ENCODE measurements around the gene PCSK5.
"Not testable (repeated sequence)": the region's sequence is repeated elsewhere in the genome, so short reads cannot be mapped to it uniquely, and the experiment has no call there.

The PCSK5 gene

GRCh38 chr9:76323490-76323889 lies 433.0 kb downstream of the PCSK5 start:
- no peak for FAIRE-seq

DNA sequence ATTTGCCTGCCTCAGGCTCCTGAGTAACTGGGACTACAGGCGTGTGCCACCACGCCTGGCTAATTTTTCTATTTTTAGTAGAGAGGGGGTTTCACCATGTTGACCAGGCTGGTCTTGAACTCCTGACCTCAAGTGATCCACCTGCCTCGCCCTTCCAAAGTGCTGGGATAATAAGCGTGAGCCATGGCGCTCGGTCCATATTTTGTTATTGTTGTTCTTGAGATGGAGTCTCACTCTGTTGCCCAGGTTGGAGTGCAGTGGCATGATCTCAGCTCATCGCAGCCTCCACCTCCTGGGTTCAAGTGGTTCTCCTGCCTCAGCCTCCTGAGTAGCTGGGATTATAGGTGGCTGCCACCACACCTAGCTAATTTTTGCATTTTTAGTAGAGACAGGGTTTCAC lies 433.6 kb downstream of the PCSK5 start:
- not testable (repeated sequence) for FAIRE-seq

GRCh38 chr9:76330034-76330433 lies 439.6 kb downstream of the PCSK5 start:
- no peak for FAIRE-seq

DNA sequence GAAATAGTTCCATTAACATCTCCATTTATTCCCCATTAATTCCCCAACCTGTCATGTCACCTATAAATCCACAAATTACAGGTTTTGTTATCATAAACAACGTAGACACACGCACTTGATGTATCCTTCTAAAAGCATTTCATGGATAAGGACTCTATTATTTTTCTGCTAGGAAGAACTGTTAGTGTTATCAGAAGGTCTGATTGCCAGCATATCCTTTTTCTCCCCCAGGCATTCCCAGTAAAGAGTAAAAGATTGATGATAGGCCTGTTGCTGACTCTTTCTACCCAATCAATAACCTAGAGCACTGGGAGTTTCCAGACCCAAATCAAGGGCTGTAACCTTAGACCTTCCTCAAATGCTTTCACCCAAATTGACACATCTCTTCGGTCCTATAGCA lies 442.9 kb downstream of the PCSK5 start:
- no peak for FAIRE-seq

- FAIRE-seq, result no peak
These were observed 443.5 kb downstream of the PCSK5 start for GRCh38 chr9:76333964-76334363.

DNA sequence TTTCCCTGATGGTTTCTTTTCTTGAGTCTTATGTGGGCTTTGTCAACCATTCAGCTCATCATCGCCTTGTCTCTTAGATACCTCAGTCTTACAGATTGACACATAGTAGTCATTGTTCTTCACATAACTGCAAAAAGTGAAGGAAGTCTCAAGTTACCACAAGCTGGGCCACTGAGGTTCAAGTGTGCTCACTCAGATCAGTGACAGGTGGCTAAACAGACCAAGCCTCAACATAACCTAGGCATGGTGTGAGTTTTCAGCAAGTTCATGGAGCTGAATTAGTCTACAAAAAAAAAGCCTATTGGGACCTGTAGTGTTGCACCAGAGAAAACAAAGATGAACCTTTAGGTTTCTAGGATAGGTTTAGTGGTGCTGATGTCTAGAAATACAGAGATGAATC lies 445.6 kb downstream of the PCSK5 start:
- FAIRE-seq, result no peak

- no peak for FAIRE-seq
These were observed 447.9 kb downstream of the PCSK5 start for GRCh38 chr9:76338418-76338817.

DNA sequence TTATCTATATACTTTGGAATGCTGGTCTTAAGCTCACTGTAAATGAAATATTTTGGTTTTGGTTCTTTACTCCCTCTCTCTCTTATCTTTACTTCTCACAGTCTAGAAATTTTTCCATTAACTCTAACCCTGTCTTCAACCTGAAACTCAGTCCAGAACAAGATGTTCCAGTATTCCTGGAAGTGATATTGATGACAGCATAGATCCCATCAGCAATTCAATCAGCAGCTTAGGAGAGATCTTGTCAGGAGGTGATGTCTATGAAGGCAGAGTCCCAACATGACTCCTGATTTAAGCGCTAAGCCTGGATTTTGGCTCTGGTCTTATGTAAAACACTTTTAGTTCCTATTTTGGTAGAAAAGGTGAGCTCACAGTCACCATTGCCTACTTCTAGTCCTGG lies 451.1 kb downstream of the PCSK5 start:
- FAIRE-seq, result no peak

DNA sequence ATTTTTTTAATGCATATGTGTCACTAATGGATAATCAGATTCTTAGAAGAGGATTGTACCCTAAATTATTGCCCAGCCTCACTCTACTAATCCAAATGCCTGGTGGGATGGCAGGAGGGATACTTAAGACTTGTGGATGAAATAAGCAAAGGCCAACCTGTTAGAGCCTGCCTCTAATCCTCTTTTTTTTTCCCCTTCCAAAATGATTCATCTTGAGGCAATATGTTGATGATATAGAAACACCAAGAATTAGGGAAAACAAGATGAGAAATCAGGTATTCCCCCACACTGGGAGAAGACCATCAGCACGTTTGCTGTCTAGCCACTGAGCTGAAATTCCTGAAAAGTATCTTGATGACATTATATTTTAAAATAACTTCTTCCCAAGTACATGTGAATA lies 451.7 kb downstream of the PCSK5 start:
- no peak for FAIRE-seq

GRCh38 chr9:76342858-76343257 lies 452.4 kb downstream of the PCSK5 start:
- FAIRE-seq, result no peak

DNA sequence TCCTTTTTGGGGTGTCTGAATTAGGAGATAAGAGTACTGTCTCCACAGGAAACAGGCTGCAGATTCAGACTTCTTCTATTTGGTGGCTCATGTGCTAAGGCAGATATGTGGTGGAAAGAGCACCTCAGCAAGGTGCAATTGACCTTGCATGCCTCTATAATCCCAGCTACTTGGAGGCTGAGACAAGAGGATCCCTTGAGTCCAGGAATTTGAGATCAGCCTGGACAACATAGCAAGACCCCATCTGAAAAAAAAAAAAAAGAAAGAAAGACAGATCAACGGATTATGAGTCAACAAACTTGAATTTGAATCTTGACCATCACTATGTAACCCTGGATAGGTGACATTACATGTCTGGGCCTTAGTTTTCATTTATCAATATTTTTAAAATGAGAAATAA lies 459.4 kb downstream of the PCSK5 start:
- no peak for FAIRE-seq

- no peak for FAIRE-seq
These were observed 460.5 kb downstream of the PCSK5 start for GRCh38 chr9:76351006-76351405.

DNA sequence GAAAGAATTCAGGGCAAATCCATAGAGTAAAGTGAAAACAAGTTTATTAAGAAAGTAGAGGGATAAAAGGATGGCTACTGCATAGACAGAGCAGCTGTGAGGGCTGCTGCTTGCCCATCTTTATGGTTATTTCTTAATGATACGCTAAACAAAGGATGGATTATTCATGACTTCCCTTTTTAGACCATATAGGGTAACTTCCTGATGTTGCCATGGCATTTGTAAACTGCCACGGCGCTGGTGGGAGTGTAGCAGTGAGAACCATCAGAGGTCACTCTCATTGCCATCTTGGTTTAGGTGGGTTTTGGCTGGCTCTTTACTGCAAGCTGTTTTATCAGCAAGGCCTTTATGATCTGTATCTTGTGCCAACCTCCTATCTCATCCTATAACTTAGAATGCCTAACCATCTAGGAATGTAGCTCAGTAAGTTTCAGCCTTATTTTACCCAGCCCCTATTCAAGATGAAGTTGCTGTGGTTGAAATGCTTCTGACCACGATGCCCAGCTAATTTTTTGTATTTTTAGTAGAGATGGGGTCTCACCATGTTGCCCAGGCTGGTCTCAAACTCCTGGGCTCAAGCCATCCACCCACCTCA lies 461.6 kb downstream of the PCSK5 start:
- FAIRE-seq, result no peak

- no peak for FAIRE-seq
These were observed 462.8 kb downstream of the PCSK5 start for GRCh38 chr9:76353280-76353679.

GRCh38 chr9:76354221-76354620 lies 463.7 kb downstream of the PCSK5 start:
- FAIRE-seq, result no peak

- FAIRE-seq, result no peak
These were observed 465.4 kb downstream of the PCSK5 start for GRCh38 chr9:76355886-76356285.

- FAIRE-seq, result no peak
These were observed 467.1 kb downstream of the PCSK5 start for GRCh38 chr9:76357555-76357954.

GRCh38 chr9:76358628-76359280 lies 468.3 kb downstream of the PCSK5 start:
- FAIRE-seq, result no peak

- FAIRE-seq, result no peak
These were observed 468.9 kb downstream of the PCSK5 start for GRCh38 chr9:76359365-76359764.

- FAIRE-seq, result no peak
These were observed 469.3 kb downstream of the PCSK5 start for GRCh38 chr9:76359766-76360165.

DNA sequence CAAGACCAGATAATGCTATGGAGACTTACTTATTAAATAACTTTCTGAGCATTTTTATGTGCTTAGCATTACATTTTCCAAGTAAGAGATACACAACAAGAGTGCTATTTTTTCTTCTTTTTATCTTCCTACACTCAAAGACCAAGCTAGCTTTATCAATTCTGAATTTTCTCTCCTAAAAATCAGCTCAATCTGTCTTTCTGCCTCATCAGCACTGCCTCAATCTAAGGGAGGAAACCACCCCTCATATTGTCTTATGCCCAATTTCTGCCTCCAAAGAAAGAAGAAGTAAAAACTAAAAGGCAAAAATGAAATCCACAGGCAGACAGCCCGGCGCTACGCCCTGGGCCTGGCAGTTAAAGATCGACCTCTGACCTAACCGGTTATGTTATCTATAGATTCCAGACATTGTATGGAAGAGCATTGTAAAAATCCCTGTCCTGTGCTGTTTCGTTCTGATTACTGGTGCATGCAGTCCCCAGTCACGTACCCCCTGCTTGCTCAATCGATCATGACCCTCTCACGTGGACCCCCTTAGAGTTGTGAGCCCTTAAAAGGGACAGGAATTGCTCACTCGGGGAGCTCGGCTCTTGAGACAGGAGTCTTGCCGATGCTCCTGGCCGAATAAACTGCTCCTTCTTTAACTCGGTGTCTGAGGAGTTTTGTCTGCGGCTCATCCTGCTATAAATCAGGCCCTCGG lies 472.0 kb downstream of the PCSK5 start:
- FAIRE-seq, result not testable (repeated sequence)

DNA sequence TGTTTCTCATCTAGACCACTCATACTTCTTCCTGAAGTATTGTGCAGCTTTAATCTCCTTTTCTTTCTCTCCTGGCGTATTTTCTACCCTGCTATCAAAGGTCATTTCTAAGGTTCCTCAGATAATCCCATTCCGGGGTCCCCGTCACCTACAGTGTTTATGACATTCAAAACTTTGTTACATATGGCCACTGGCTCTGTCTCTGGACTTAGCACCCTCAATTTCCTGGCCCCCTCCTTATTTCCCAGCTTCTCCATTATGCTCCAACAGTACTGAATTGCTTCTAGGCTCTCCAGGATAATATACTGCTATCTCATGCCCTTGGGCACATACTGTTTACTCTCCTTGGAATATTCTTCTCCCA lies 472.5 kb downstream of the PCSK5 start:
- FAIRE-seq, result no peak

- no peak for FAIRE-seq
These were observed 474.6 kb downstream of the PCSK5 start for GRCh38 chr9:76365028-76365427.

GRCh38 chr9:76366275-76366674 lies 475.8 kb downstream of the PCSK5 start:
- no peak for FAIRE-seq
